Femur (tissue), 1 donor: ENCODE results near the gene TTYH3.
"Not testable (repeated sequence)": the region's sequence is repeated elsewhere in the genome, so short reads cannot be mapped to it uniquely, and the experiment has no call there.

Source experiments
- DNase-seq: peaks from one replicate; pipeline ENCODE4 v3.0.0-alpha.2; 2017

The TTYH3 gene

DNA sequence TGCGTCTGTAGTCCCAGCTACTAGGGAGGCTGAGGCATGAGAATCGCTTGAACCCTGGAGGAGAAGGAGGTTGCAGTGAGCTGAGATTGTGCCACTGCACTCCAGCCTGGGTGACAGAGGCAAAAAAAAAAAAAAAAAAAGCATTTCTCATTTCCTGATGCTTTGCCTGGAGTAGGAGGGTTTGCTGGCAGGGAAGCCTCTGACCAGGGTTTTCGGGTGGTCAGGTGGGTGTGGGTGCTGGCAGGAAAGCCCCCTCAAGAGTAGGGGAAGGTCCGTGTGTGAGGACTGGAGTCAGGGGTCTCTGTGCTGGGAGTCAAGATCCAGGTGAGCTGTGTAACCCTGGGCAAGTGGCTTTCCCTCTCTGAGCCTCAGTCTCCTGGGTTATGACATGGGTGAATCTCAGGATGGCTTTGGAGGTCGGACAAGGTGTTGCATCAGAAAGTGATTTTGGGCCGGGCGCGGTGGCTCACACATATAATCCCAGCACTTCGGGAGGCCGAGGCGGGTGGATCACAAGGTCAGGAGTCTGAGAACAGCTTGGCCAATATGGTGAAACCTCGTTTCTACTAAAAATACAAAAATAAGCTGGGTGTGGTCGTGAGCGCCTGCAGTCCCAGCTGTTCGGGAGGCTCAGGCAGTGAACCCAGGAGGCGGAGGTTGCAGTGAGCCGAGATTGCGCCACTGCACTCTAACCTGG is 59.4 kb downstream of the TTYH3 start:
- no peak for DNase-seq

DNA sequence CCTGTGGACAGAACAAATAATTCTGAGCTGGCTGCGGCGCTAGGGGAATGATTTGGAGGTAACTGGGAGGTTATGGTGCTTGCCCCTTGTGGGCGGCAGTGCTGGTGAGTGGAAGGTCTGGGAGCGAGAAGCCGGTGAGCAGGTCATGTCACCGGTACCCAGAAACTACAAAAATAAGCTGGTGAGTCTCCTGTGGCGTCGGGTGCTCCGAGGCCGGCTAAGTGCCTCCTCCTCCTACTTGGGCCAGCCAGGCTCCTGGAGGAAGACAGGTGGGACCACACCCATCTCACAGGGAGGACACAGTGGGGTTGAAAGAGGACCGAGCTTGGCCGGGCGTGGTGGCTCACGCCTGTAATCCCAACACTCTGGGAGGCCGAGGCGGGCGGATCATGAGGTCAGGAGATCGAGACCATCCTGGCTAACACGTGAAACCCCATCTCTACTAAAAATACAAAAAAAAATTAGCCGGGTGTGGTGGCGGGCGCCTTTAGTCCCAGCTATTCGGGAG is 60.2 kb downstream of the TTYH3 start:
- DNase-seq = not testable (repeated sequence)

DNA sequence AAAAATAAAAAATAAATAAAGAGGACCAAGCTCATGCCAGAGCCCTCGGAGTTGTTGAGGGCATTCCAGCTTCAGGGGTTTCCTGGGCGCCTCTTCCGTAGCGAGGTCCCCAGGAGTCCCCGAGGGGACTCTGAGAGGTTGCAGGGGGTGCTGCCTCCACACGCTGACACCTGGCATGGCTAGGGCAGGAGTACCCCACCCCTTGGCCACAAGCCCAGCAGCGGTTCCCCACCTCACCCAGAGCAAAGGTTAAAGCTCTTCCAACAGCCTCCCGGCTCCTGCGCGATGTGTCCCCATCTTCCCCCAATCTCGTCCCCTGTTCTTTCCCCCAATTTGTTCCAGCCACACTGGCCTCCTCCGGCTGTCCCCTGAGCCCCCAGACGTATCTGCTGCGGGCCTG is 60.8 kb downstream of the TTYH3 start:
- no peak for DNase-seq

DNA sequence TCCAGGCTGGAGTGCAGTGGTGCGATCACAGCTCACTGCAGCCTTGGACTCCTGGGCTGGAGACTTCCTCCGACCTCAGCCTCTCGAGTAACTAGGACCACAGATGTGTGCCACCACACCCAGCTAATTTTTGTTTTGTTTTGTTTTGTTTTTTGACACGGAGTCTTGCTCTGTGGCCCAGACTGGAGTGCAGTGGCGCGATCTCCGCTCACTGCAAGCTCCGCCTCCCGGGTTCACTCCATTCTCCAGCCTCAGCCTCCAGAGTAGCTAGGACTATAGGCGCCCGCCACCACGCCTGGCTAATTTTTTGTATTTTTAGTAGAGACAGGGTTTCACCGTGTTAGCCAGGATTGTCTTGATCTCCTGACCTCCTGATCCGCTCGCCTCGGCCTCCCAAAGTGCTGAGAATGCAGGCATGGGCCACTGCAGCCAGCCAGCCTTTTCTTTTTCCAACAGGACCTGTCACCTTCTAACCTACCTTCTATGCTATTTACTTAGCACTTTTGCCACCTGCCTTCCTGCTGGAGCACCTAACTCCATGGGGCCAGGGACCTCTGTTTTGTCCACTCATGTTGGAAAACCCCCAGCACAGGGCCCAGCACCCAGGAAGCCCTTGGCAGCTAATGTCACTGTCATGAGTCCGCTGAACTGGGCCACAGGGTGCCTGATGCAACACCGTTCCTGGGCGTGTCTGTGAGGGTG is 61.8 kb downstream of the TTYH3 start:
- not testable (repeated sequence) for DNase-seq

DNA sequence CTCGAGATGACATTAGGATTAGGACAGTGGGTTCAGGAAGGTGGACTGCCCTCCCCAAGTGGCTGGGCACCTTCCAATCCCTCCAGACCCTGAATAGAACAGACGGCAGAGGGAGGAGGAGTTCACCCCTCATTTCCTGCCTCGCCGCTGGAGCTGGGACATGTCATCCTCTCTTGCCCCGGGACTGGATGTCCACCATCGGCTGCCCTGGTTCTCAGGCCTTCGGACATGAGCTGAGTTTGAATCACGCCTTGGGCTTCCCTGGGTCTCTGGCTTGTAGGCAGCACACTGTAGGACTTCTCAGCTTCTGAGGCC is 62.3 kb downstream of the TTYH3 start:
- DNase-seq = not testable (repeated sequence)

DNA sequence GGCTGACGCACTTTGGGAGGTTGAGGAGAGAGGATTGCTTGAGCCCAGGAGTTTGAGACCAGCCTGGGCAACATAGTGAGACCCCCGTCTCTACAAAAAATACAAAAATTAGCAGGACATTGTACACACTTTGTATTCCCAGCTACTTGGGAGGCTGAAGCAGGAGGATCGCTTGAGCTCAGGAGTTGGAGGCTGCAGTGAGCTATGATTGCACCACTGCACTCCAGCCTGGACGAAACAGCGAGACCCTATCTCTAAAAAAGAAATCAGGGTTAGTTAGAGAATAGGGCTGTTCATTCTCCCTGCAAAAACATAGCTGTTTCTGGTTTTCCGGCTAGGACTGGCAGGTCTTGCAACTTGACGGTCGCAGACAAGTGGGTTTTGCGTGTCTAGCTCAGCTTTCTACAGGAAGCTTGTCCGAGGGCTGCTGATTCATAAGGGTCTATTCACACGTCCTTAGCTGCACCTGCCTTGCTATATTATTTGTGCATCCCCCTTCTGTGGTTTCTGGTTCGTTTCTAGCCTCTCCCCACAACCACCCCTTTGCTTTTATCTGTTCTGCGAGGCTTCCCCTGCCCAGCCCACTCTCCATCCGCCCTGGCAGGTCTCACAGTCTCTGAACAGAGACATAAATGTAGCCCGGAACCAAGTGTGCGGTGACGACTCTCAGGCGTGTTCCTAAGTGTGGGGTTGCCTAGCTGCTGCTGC is 66.9 kb downstream of the TTYH3 start:
- no peak for DNase-seq

DNA sequence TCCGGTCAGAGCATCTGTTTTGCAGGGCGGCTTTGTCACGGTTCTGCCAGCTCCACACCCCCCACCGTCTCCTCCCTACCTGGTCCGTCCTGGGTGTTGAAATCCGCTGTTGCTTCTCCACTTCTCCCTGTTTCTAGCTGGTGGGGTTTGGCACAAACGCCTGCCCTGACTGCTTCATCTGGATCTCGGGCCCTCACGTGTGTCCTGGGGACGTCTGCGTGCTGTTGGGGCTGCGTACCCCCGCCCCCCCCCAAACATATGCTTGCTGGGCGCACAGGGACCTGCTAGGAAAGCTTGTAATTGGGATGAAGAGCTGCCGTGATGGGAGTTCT is 67.5 kb downstream of the TTYH3 start:
- DNase-seq = no peak

DNA sequence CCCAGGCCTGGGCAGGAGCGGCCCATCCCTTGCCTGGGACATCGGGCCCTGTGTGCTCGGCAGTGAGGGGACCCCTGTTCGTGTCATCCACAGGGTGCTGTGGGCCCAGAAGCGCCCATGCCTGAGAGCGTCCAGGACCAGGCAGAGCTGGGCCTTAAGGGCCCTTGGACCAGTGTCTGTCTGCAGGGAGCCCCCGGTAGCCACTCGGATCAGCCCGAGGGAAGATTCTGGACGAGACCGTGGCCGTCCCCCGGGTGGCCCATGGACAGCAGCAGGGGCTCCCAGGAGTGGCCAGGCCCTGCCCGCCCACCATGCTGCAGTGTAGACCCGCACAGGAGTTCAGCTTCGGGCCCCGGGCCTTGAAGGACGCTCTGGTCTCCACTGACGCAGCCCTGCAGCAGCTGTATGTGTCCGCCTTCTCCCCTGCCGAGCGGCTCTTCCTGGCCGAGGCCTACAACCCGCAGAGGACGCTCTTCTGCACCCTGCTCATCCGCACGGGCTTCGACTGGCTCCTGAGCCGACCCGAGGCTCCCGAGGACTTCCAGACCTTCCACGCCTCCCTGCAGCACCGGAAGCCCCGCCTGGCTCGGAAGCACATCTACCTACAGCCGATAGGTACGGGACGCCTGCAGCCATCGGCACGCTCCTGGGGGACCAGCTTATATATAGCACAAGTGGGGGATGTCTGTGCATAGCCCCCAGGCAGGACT is 68.5 kb downstream of the TTYH3 start:
- no peak for DNase-seq

DNA sequence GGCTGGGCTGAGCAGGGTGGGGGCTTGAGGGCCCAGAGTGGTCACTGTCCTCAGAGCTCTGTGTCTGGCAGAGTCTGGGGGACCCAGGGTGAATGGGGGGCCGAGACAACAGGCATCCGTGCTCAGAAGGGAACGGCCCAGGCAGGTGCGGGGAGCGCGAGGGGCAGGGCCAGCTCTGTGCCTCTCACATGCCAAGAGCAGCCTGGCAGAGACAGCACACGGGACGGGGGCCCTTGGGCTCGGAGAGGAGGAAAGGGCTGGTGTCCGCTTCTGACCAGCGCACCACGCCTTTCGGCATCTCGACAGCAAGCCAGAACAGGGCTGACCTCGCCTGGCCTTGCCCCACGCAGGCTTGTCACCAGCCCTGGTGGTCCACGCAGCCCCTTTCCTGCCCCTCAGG is 69.6 kb downstream of the TTYH3 start:
- no peak for DNase-seq

DNA sequence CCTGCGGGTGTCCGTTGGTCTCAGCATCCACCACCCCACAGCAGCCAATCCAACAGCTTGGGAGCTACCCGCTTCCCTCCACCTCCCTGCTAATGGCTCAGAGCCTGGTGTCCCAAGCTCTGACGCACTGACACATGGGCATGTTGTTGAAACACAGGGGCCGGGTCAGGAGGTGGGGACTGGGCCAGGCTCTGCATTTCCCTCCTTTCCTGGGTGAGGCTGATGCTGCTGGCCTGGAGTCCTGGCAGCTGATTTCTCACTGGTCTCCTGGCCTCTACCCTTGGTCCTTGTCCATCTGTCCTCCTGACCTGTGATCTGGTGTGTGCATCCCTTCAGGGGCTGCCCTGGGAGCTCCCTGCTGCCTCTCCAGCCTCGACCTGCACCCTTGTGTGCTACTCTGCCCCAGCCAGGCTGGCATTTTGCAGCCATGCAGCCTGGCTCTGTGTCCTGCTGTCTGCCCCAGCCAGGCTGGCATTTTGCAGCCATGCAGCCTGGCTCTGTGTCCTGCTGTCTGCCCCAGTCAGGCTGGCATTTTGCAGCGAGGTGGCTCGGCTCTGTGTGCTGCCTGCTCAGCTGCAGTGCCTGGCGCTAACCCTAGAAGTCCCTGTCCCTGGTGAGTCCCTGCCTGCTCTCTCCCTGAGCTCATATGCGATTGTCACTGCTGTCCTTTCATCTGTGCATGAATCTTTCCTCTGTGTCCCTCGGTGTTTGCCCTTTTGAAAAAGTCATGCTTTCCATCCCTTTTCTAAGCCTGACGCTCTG is 70.2 kb downstream of the TTYH3 start:
- no peak for DNase-seq

DNA sequence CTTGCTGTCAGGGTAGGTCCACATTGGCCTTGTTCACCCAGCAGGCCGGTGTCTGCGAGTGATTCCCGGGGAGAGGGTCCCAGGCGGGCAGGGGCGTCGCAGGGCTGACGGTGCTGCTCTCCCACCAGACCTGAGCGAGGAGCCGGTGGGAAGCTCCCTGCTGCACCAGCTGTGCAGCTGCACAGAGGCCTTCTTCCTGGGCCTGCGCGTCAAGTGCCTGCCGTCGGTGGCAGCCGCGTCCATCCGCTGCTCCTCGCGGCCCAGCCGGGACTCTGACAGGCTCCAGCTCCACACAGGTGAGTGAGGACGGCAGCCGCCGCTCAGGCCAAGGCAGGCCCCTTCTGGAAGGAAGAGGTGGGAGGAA is 70.8 kb downstream of the TTYH3 start:
- no peak for DNase-seq

DNA sequence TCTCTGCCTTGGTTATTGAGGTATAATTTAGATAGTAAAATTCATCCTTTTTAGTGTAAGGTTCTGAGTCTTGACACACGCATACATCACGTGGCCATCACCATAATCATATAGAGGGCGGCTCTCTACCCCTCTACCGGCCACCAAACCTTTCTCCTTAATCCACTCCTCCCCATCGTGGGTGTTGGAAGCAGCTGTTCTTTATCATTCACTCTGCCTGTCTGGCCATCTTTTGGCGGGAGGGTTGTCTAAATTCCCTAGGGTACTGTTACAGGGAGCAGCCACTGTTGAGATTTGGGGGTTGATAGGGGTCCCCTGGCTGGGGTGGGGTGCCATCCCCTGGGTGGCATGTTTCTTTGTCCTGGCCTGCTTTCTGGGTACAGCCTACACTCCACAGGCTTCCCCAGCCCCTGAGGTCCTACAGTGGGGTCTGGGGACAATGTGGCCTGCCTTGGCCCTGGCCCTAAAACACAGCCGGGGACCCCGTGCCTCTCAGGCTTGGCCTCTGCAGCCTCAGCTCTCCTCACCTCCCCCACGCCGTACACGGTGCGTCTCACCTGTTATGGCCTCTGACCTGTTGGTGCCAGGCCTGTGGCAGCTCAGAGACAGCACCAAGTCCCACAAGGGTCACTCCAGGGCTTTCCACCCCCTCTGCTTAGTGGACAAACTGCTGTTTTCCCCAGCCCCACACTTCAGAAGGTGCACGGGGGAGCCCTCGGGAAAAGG is 73.7 kb downstream of the TTYH3 start:
- DNase-seq = no peak

DNA sequence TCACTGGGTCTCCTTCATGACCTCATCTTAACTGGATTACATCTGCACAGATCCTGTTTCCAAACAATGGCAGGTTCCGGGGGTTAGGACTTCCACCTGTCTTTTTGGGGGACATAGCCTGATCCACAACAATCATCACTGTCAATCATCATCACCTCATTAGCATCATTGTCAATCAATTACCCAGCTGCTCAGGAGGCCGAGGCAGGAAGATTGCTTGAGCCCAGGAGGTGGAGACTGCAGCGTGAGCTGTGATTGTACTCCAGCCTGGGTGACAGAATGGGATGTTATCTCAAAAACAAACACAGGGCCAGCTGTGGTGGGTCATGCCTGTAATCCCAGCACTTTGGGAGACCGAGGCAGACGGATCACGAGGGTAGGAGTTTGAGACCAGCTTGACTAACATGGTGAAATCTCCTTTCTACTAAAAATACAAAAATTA is 74.9 kb downstream of the TTYH3 start:
- DNase-seq = no peak

DNA sequence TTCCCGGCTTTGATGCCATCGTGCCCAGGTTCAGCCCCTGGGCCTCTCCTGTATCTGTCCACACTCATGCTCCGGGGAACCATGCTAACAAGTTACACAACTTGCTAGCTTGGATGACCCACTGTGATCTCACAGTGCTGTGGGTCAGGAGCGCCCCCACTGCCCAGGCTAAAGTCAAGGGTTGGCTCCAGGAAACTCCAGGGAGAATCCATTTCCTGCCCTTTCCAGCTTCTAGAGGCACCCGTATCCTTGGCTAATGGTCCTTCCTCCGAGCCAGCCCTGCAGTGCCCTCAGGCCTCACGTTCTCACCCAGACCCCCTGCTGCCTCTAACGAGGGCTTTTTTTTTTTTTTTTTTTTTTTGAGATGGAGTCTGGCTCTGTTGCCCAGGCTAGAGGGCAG is 75.7 kb downstream of the TTYH3 start:
- no peak for DNase-seq

DNA sequence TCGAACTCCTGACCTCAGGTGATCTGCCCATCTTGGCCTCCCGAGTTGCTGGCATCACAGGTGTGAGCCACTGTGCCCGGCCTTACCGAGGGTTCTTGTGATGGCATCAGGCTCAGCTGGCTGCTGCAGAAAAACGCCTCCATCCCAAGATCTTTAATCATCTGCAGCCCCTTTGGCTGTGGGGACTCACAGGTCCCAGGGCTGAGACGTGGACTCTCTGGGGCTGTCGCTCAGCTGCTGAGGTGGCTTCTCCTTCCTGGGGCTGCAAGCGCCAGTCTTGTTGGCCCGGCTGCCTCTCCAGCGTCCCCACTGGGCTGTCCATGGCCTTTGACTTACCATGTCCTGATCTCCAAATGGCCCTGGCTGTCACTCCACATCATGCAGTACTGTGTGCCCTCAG is 76.3 kb downstream of the TTYH3 start:
- no peak for DNase-seq

DNA sequence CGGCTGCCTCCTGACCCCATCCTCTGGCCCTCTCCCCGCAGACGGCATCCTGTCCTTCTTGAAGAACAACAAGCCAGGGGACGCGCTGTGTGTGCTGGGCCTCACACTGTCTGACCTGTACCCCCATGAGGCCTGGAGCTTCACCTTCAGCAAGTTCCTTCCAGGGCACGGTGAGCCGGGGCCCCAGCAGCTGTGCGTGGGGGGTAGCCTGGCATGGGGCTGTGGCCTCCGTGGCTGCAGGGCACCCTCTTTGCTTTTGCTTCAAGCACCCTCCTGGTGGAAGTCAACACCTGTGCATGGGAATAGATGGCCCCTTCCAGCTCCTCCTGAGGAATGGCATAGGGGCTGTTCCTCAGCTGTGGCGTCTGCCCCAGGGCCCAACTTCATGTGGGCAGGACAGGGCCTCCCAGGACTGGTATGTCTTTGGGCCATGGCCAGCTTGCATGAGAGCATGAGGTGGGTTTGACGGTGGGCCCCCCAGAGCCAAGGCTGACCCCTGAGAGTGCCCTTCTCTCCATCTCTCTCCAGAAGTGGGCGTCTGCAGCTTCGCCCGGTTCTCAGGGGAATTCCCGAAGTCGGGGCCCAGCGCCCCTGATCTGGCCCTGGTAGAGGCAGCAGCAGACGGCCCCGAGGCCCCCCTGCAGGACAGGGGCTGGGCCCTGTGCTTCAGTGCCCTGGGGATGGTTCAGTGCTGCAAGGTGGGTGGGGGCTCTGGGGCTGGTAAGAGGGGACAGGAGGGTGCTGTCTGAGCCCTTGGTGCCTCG is 76.9 kb downstream of the TTYH3 start:
- DNase-seq = no peak

DNA sequence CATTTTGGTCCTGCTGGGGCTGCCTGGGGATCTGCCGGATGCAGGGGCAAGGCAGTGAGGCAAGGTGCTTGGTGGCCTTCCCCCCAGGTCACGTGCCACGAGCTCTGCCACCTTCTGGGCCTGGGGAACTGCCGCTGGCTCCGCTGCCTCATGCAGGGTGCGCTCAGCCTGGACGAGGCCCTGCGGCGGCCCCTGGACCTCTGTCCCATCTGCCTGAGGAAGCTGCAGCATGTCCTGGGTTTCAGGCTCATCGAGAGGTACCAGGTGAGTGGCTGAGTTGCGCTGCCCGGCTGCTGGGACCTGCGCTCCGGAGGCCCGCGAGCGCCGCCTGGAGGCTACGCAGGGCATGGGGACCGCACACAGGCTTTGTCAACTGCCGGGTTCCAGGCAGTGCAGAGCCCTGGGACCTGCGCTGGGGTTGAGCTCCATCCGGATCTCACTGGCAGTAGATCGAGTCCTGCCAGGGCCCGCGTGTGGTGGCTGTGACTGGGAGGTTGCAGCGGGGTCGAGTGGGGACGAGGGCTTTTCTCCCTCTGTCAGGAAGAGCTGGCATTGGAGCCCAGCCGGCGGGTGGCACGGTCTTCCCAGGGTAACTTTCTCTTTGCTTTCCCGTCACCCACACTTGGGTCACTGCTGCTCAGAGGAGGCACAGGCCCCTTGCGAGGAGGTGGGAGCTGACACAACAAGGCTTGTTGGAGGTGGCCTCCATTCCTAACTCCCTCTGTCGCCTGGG is 77.9 kb downstream of the TTYH3 start:
- peak; percentile 77 for DNase-seq

DNA sequence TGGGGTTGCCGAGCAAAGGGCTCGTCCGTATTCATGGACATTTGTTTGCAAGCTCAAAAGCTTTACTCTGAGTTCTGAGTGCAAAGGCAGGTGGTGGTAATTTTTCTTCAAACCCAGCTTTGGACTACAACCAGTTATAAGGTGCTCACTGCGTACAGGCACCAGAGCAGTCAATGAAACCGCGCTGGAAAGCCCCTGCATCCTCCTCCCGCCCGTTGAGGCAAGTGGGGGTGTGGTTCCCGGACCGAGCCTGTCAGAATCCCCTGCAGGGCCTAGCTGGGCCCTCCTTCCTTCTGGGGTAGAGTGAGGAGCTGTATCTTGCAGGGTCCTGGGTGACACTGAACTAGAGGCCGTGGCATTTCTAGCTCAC is 78.5 kb downstream of the TTYH3 start:
- no peak for DNase-seq

DNA sequence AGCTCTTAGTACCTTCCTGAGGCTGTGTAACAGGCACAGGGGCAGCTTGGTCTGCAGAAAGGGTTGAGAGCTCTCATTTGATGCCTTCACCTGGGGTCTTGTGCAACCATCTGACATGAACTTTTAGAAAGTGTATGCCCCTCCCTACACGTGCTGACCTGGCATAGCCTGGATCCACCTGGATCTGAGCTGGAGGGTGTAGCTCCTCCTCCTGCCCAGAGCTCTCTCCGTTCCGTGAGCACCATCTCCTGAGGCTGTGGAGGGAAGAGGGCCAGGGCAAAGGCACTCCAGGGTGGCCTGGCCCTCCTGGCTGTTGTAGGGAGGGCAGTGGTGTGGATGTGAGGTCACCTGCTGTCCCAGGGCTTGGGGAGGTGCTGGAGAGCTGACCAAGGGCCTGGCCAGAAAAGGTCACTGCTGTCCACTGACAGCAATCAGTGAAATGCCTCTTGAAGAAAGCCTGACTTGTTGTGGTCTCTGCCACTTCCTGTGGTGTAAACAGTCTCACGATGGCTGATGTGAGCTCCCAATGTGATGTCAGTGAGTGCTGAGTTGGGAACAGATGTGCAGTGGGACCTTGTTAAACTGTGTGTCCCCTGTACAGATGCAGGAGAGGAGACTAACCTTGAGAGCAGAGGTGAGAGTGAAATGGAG is 79.2 kb downstream of the TTYH3 start:
- no peak for DNase-seq
